ENCODE data around the gene CLDN8.

Gene CLDN8

GRCh38 chr21:30166171-30166570 lies 49.7 kb downstream of the CLDN8 start:
- H3K27me3 ChIP-seq (ENCODE audit: control insufficient read depth, low read length) = no peaks in the 10 kb centered on the region
- no peaks in the 10 kb centered on the region for H3K9me3 ChIP-seq (ENCODE audit: control insufficient read depth, insufficient read depth, low read length)
- no peaks in the 10 kb centered on the region for H3K9me2 ChIP-seq (replicated peaks; ENCODE audit: control insufficient read depth, low read length)
- H3F3A ChIP-seq (ENCODE audit: control insufficient read depth, insufficient read depth) = no peaks in the 10 kb centered on the region
- no peak overlapping the region for H3K27ac ChIP-seq (ENCODE audit: low read depth, low read length)
- no peaks in the 10 kb centered on the region for H4K20me1 ChIP-seq (ENCODE audit: control insufficient read depth, insufficient read depth, low read depth, low read length)
- H3K79me2 ChIP-seq (ENCODE audit: control insufficient read depth, low read length) = no peaks in the 10 kb centered on the region
- no peaks in the 10 kb centered on the region for H3K4me1 ChIP-seq (ENCODE audit: control insufficient read depth, low read length)
- no peak overlapping the region for H3K4me3 ChIP-seq (ENCODE audit: low read length)
- TF ChIP-seq EZH2phosphoT487 (IDR thresholded peaks at IDR 0.05; ENCODE audit: borderline replicate concordance, low read length) (no peak), CTCF (IDR thresholded peaks at IDR 0.05; ENCODE audit: low read depth, low read length, poor library complexity, severe bottlenecking) (no peak)
- no peaks in the 10 kb centered on the region for H3K36me3 ChIP-seq (ENCODE audit: control insufficient read depth, low read length)
- no peak overlapping the region for H3K4me2 ChIP-seq (ENCODE audit: low read length)

- TF ChIP-seq CTCF (IDR thresholded peaks at IDR 0.05; ENCODE audit: low read depth, low read length, poor library complexity, severe bottlenecking) (no peak), EZH2phosphoT487 (IDR thresholded peaks at IDR 0.05; ENCODE audit: borderline replicate concordance, low read length) (no peak)
- Histone ChIP-seq H3K9me3 (ENCODE audit: control insufficient read depth, insufficient read depth, low read length) (no peaks in the 10 kb centered on the region), H3K36me3 (ENCODE audit: control insufficient read depth, low read length) (no peaks in the 10 kb centered on the region), H3K4me3 (ENCODE audit: low read length) (no peak overlapping the region), H3K79me2 (ENCODE audit: control insufficient read depth, low read length) (no peaks in the 10 kb centered on the region), H4K20me1 (ENCODE audit: control insufficient read depth, insufficient read depth, low read depth, low read length) (no peaks in the 10 kb centered on the region), H3K4me2 (ENCODE audit: low read length) (no peak overlapping the region), H3K27me3 (ENCODE audit: control insufficient read depth, low read length) (no peaks in the 10 kb centered on the region), H3K27ac (ENCODE audit: low read depth, low read length) (no peak overlapping the region), H3K4me1 (ENCODE audit: control insufficient read depth, low read length) (no peaks in the 10 kb centered on the region), H3F3A (ENCODE audit: control insufficient read depth, insufficient read depth) (no peaks in the 10 kb centered on the region), H3K9me2 (replicated peaks; ENCODE audit: control insufficient read depth, low read length) (no peaks in the 10 kb centered on the region)
These were observed 51.1 kb downstream of the CLDN8 start for GRCh38 chr21:30164796-30165195.

Measured in DOHH2 (cell line).